CD14-positive monocyte (primary cell): Measurements from ENCODE around the gene ALOX5. TPM values are rescaled to one million over a fixed set of nuclear protein-coding genes. Genes with fewer than 3 reads are reported as not detected.

Experiments used
- DNase-seq, 3 donors: peaks; one replicate each; pipeline ENCODE4 v3.0.0-alpha.2; 2011 to 2022
- H2AFZ ChIP-seq: 2 replicates; pipeline ENCODE4 v1.6.0; 2012; ENCODE audit warnings: mild to moderate bottlenecking, low read depth, low read length, inconsistent platforms; ENCODE audit not compliant: insufficient read depth, poor library complexity, severe bottlenecking
- H3K27ac ChIP-seq, 2 donors: 1 replicate in 1 of 2; 2 replicates in 1 of 2; pipeline ENCODE4 v1.5.1; 2012 to 2013; ENCODE audit warnings: low read length in 2 of 2, control low read depth in 1 of 2, inconsistent platforms in 1 of 2, low read depth in 1 of 2, mild to moderate bottlenecking in 1 of 2
- H3K27me3 ChIP-seq, 2 donors: one replicate each; pipeline versions ENCODE4 v1.6.0 to v1.6.1; 2011 to 2013; ENCODE audit warnings: low read length in 2 of 2; ENCODE audit not compliant: control insufficient read depth in 2 of 2, insufficient read depth in 2 of 2
- H3K36me3 ChIP-seq, 2 donors: replicated peaks in 1 of 2; 1 replicate in 1 of 2; 2 replicates in 1 of 2; pipeline versions ENCODE4 v1.5.1 to v1.6.1; 2012 to 2013; ENCODE audit warnings: low read length in 2 of 2, control low read depth in 1 of 2, inconsistent platforms in 1 of 2, mild to moderate bottlenecking in 1 of 2; ENCODE audit not compliant: insufficient read depth in 2 of 2, control insufficient read depth in 1 of 2
- H3K4me1 ChIP-seq, 2 donors: 1 replicate in 1 of 2; 2 replicates in 1 of 2; pipeline versions ENCODE4 v1.5.1 to v1.6.1; 2012 to 2013; ENCODE audit warnings: low read length in 2 of 2, control low read depth in 1 of 2, inconsistent platforms in 1 of 2, mild to moderate bottlenecking in 1 of 2, moderate library complexity in 1 of 2; ENCODE audit not compliant: insufficient read depth in 2 of 2, control insufficient read depth in 1 of 2
- H3K4me2 ChIP-seq: replicated peaks from 2 replicates; pipeline ENCODE3; 2012; ENCODE audit warnings: low read length, moderate library complexity, mild to moderate bottlenecking; ENCODE audit not compliant: poor library complexity, severe bottlenecking; ENCODE audit errors: extremely low read depth
- H3K4me3 ChIP-seq, 3 experiments: fragments of 200-600 bp in 1 of 3; sonication (generic) in 1 of 3; replicated peaks in 1 of 3; 1 replicate in 2 of 3; 2 replicates in 1 of 3; pipeline ENCODE4 v1.5.1; 2011 to 2013; ENCODE audit warnings: low read length in 3 of 3, mild to moderate bottlenecking in 3 of 3, control low read depth in 2 of 3, low read depth in 2 of 3, inconsistent platforms in 1 of 3, moderate library complexity in 1 of 3
- H3K79me2 ChIP-seq: 2 replicates; pipeline ENCODE4 v1.6.0; 2012; ENCODE audit warnings: mild to moderate bottlenecking, control low read depth, inconsistent platforms, low read length, moderate library complexity; ENCODE audit not compliant: insufficient read depth
- H3K9ac ChIP-seq: 2 replicates; pipeline ENCODE4 v1.6.0; 2017; ENCODE audit warnings: low read length, mild to moderate bottlenecking; ENCODE audit not compliant: insufficient read depth, poor library complexity, severe bottlenecking
- H3K9me3 ChIP-seq, 2 donors: replicated peaks in 1 of 2; 1 replicate in 1 of 2; 2 replicates in 1 of 2; pipeline versions ENCODE4 v1.5.1 to v1.6.1; 2012 to 2013; ENCODE audit warnings: low read length in 2 of 2, control low read depth in 1 of 2; ENCODE audit not compliant: control insufficient read depth in 1 of 2, insufficient read depth in 1 of 2
- H4K20me1 ChIP-seq: 2 replicates; pipeline ENCODE4 v1.6.0; 2012; ENCODE audit warnings: mild to moderate bottlenecking, low read length, control low read depth, moderate library complexity; ENCODE audit not compliant: insufficient read depth
- H3K27ac Mint-ChIP-seq, 7 donors: one replicate each; pipeline ENCODE4 v1.8.0; 2020; ENCODE audit warnings: mild to moderate bottlenecking in 7 of 7, mixed read lengths in 7 of 7, moderate library complexity in 6 of 7, inconsistent platforms in 2 of 7
- H3K27me3 Mint-ChIP-seq, 3 donors: one replicate each; pipeline ENCODE4 v1.8.0; 2021 to 2022; ENCODE audit warnings: low read depth in 3 of 3, mild to moderate bottlenecking in 3 of 3, mixed read lengths in 3 of 3, moderate library complexity in 3 of 3, inconsistent platforms in 1 of 3
- H3K36me3 Mint-ChIP-seq, 2 donors: one replicate each; pipeline ENCODE4 v1.8.0; 2020; ENCODE audit warnings: mixed read lengths in 2 of 2, inconsistent platforms in 1 of 2, mild to moderate bottlenecking in 1 of 2
- H3K4me1 Mint-ChIP-seq: one replicate; pipeline ENCODE4 v1.8.0; 2020; ENCODE audit warnings: mild to moderate bottlenecking, mixed read lengths
- H3K4me3 Mint-ChIP-seq, 2 donors: one replicate each; pipeline ENCODE4 v1.8.0; 2020; ENCODE audit warnings: mild to moderate bottlenecking in 2 of 2, mixed read lengths in 2 of 2, moderate library complexity in 1 of 2
- H3K9me3 Mint-ChIP-seq, 7 donors: one replicate each; pipeline ENCODE4 v1.8.0; 2020 to 2022; ENCODE audit warnings: mixed read lengths in 7 of 7, mild to moderate bottlenecking in 6 of 7, moderate library complexity in 6 of 7, inconsistent platforms in 2 of 7
- CTCF ChIP-seq: fragments of 200-600 bp; IDR thresholded peaks from one replicate; pipeline ENCODE4 v1.8.0; 2022; ENCODE audit warnings: antibody characterized with exemption, mild to moderate bottlenecking
- WGBS: methylation state at CpG from one replicate; pipeline ENCODE4 v1.1.5; 2013; ENCODE audit warnings: missing lambda C conversion rate; ENCODE audit not compliant: insufficient coverage; 5-methylcytosine and 5-hydroxymethylcytosine counted together
- intact Hi-C, 2 donors: fragments of 100-400 bp; cut with micrococcal nuclease; formaldehyde crosslinking; loops; one replicate each; pipeline versions ENCODE4 v1.15.0 to v1.15.1; 2023
- polyA plus RNA-seq, 3 donors: library from polyadenylated mRNA; depleted of rRNA in 1 of 3; unstranded in 2 of 3; stranded (reverse) in 1 of 3; fragments of 300-500 nt in 2 of 3; fragments of >200 nt in 1 of 3; fragmentation: Illumina TruSeq in 2 of 3; gene quantifications; 1 replicate in 2 of 3; 2 replicates in 1 of 3; pipeline ENCODE4 v1.2.3, GENCODE V29; 2012 to 2021

Gene ALOX5
- polyA plus RNA-seq, 3 donors: 223 to 918 (median 272) TPM

GRCh38 chr10:45378914-45379726 is 5.1 kb downstream of the ALOX5 start:
- TF ChIP-seq CTCF: no peak
- peak overlapping the region; percentile 88 for H3K9ac ChIP-seq
- H3K4me2 ChIP-seq: peak overlapping the region; percentile 72
- no peaks in the 10 kb centered on the region for H3K9me3 ChIP-seq
- intact Hi-C loops: loop anchor here in 1 of 2 donors (10.0 kb wide), 3 partner anchors 86 to 414 kb away; no protein-coding TSS in a partner anchor
- peaks cover 70% of the 10 kb centered on the region for H3K79me2 ChIP-seq
- peak; percentile 94 to 95 (median 94) for DNase-seq
- peaks cover 16% of the 10 kb centered on the region for H4K20me1 ChIP-seq
- 36% methylated on average over 9 of the region's 12 CpGs for WGBS
- peak overlapping the region; percentile 54 to 86 for H3K4me3 Mint-ChIP-seq
- H3K36me3 Mint-ChIP-seq: peaks cover 56 to 60% of the 10 kb centered on the region in 2 donors
- peaks cover 12 to 25% of the 10 kb centered on the region in 2 donors for H3K36me3 ChIP-seq
- peak overlapping the region in 1 of 3 experiments; percentile 60 for H3K4me3 ChIP-seq
- no peak overlapping the region for H2AFZ ChIP-seq
- peak overlapping the region; percentile 97 to 99 (median 99) for H3K27ac Mint-ChIP-seq
- H3K4me1 ChIP-seq: peaks cover 93 to 98% of the 10 kb centered on the region in 2 donors
- no peaks in the 10 kb centered on the region for H3K27me3 ChIP-seq
- H3K4me1 Mint-ChIP-seq: peaks cover 89% of the 10 kb centered on the region
- H3K27me3 Mint-ChIP-seq: peaks cover 0 to 2% (median 0%) of the 10 kb centered on the region in 3 donors
- peaks cover 0 to 4% (median 0%) of the 10 kb centered on the region in 7 donors for H3K9me3 Mint-ChIP-seq
- H3K27ac ChIP-seq: peak overlapping the region; percentile 93 to 100

GRCh38 chr10:45379891-45380540 is 6.0 kb downstream of the ALOX5 start:
- no peak for TF ChIP-seq CTCF
- H3K79me2 ChIP-seq: peaks cover 66% of the 10 kb centered on the region
- intact Hi-C loops: loop anchor here in 1 of 2 donors (2.0 to 10.0 kb wide), 5 partner anchors 25 to 415 kb away; no protein-coding TSS in a partner anchor
- H3K9me3 Mint-ChIP-seq: peaks cover 0 to 4% (median 0%) of the 10 kb centered on the region in 7 donors
- peak overlapping the region; percentile 93 to 100 for H3K27ac ChIP-seq
- peak overlapping the region; percentile 31 for H3K4me2 ChIP-seq
- peaks cover 97 to 98% of the 10 kb centered on the region in 2 donors for H3K4me1 ChIP-seq
- H3K9ac ChIP-seq: peak overlapping the region; percentile 88
- H3K27me3 Mint-ChIP-seq: peaks cover 0 to 2% (median 0%) of the 10 kb centered on the region in 3 donors
- peaks cover 21 to 33% of the 10 kb centered on the region in 2 donors for H3K36me3 ChIP-seq
- H3K27ac Mint-ChIP-seq: peak overlapping the region; percentile 97 to 99 (median 99)
- WGBS: 54% methylated on average over 12 of the region's 14 CpGs
- no peaks in the 10 kb centered on the region for H3K27me3 ChIP-seq
- peak overlapping the region; percentile 62 to 76 for H3K4me3 Mint-ChIP-seq
- peak; percentile 96 to 99 (median 97) for DNase-seq
- H3K9me3 ChIP-seq: no peaks in the 10 kb centered on the region
- peaks cover 19% of the 10 kb centered on the region for H4K20me1 ChIP-seq
- no peak overlapping the region for H2AFZ ChIP-seq
- peaks cover 61 to 67% of the 10 kb centered on the region in 2 donors for H3K36me3 Mint-ChIP-seq
- peaks cover 92% of the 10 kb centered on the region for H3K4me1 Mint-ChIP-seq
- peak overlapping the region in 1 of 3 experiments; percentile 27 for H3K4me3 ChIP-seq
